Measurements from ENCODE around the gene MCM5. TPM values are rescaled to one million over a fixed set of nuclear protein-coding genes. Genes with fewer than 3 reads are reported as not detected.

Gene MCM5
- polyA plus RNA-seq, 3 donors = 23.4 to 39.8 (median 25.5) TPM

- Histone ChIP-seq H3K4me2 (replicated peaks; ENCODE audit: extremely low read depth, low read length, poor library complexity, severe bottlenecking) (no peak overlapping the region), H3K27me3 (ENCODE audit: control insufficient read depth in 2 of 2, insufficient read depth in 2 of 2, low read length in 2 of 2) (no peaks in the 10 kb centered on the region), H3K9ac (ENCODE audit: insufficient read depth, low read length, poor library complexity, severe bottlenecking) (no peak overlapping the region), H2AFZ (ENCODE audit: insufficient read depth, low read depth, low read length, poor library complexity, severe bottlenecking) (no peak overlapping the region), H3K36me3 (replicated peaks in 1 of 2; ENCODE audit: control insufficient read depth in 1 of 2, insufficient read depth in 2 of 2, low read length in 2 of 2) (peaks cover 0 to 12% of the 10 kb centered on the region in 2 donors), H3K4me1 (ENCODE audit: control insufficient read depth in 1 of 2, insufficient read depth in 2 of 2, low read length in 2 of 2) (no peaks in the 10 kb centered on the region), H3K4me3 (replicated peaks in 1 of 3; ENCODE audit: low read depth in 2 of 3, low read length in 3 of 3) (no peak overlapping the region), H3K27ac (ENCODE audit: low read depth in 1 of 2, low read length in 2 of 2) (no peak overlapping the region), H3K9me3 (replicated peaks in 1 of 2; ENCODE audit: control insufficient read depth in 1 of 2, insufficient read depth in 1 of 2, low read length in 2 of 2) (no peaks in the 10 kb centered on the region), H3K79me2 (ENCODE audit: insufficient read depth, low read length) (no peaks in the 10 kb centered on the region), H4K20me1 (ENCODE audit: insufficient read depth, low read length) (no peaks in the 10 kb centered on the region)
- no peak for DNase-seq
- TF ChIP-seq CTCF (IDR thresholded peaks at IDR 0.05) = no peak
- Mint-ChIP-seq H3K9me3 (peaks cover 0 to 9% (median 0%) of the 10 kb centered on the region in 7 donors), H3K27ac (no peak overlapping the region), H3K4me3 (peak overlapping the region in 1 of 2 donors; percentile 12), H3K27me3 (ENCODE audit: low read depth in 3 of 3) (peaks cover 0 to 2% (median 0%) of the 10 kb centered on the region in 3 donors), H3K36me3 (peaks cover 21 to 46% of the 10 kb centered on the region in 2 donors), H3K4me1 (no peaks in the 10 kb centered on the region)
- WGBS (ENCODE audit: insufficient coverage) = 86% methylated on average over 1 of the region's 1 CpG
- intact Hi-C loops (cut with micrococcal nuclease) = loop anchor here in 1 of 2 donors (10.0 kb wide), 1 partner anchor 185 kb away; no protein-coding TSS in a partner anchor
Observed at GRCh38 chr22:35439365-35439717, 39.4 kb downstream of the MCM5 start.

- H3K27ac Mint-ChIP-seq = peak overlapping the region in 1 of 7 donors; percentile 32
- H3K4me3 ChIP-seq (replicated peaks in 1 of 3; ENCODE audit: low read depth in 2 of 3, low read length in 3 of 3) = no peak overlapping the region
- no peak for TF ChIP-seq CTCF (IDR thresholded peaks at IDR 0.05)
- peaks cover 0 to 2% (median 0%) of the 10 kb centered on the region in 3 donors for H3K27me3 Mint-ChIP-seq (ENCODE audit: low read depth in 3 of 3)
- no peaks in the 10 kb centered on the region for H4K20me1 ChIP-seq (ENCODE audit: insufficient read depth, low read length)
- H3K27me3 ChIP-seq (ENCODE audit: control insufficient read depth in 2 of 2, insufficient read depth in 2 of 2, low read length in 2 of 2) = no peaks in the 10 kb centered on the region
- no peak overlapping the region for H2AFZ ChIP-seq (ENCODE audit: insufficient read depth, low read depth, low read length, poor library complexity, severe bottlenecking)
- no peak overlapping the region for H3K4me2 ChIP-seq (replicated peaks; ENCODE audit: extremely low read depth, low read length, poor library complexity, severe bottlenecking)
- 94% methylated on average over 3 of the region's 3 CpGs for WGBS (ENCODE audit: insufficient coverage)
- no peaks in the 10 kb centered on the region for H3K9me3 ChIP-seq (replicated peaks in 1 of 2; ENCODE audit: control insufficient read depth in 1 of 2, insufficient read depth in 1 of 2, low read length in 2 of 2)
- no peak overlapping the region for H3K4me3 Mint-ChIP-seq
- no peaks in the 10 kb centered on the region for H3K4me1 ChIP-seq (ENCODE audit: control insufficient read depth in 1 of 2, insufficient read depth in 2 of 2, low read length in 2 of 2)
- H3K36me3 ChIP-seq (replicated peaks in 1 of 2; ENCODE audit: control insufficient read depth in 1 of 2, insufficient read depth in 2 of 2, low read length in 2 of 2) = peaks cover 0 to 4% of the 10 kb centered on the region in 2 donors
- H3K9me3 Mint-ChIP-seq = peaks cover 0 to 9% (median 0%) of the 10 kb centered on the region in 7 donors
- no peak for DNase-seq
- no peaks in the 10 kb centered on the region for H3K79me2 ChIP-seq (ENCODE audit: insufficient read depth, low read length)
- H3K36me3 Mint-ChIP-seq = peaks cover 17 to 40% of the 10 kb centered on the region in 2 donors
- no peak overlapping the region for H3K27ac ChIP-seq (ENCODE audit: low read depth in 1 of 2, low read length in 2 of 2)
- H3K4me1 Mint-ChIP-seq = no peaks in the 10 kb centered on the region
- intact Hi-C loops (cut with micrococcal nuclease) = no loop called here
- H3K9ac ChIP-seq (ENCODE audit: insufficient read depth, low read length, poor library complexity, severe bottlenecking) = no peak overlapping the region
Observed at GRCh38 chr22:35440129-35440528, 40.2 kb downstream of the MCM5 start.
